NCI-H2107 (cell line): ENCODE results near the gene PANK1.

Experiments
- DNase-seq: peaks from one replicate; lab custom pipeline; 2025; lab: John Stamatoyannopoulos, UW

The PANK1 gene

DNA sequence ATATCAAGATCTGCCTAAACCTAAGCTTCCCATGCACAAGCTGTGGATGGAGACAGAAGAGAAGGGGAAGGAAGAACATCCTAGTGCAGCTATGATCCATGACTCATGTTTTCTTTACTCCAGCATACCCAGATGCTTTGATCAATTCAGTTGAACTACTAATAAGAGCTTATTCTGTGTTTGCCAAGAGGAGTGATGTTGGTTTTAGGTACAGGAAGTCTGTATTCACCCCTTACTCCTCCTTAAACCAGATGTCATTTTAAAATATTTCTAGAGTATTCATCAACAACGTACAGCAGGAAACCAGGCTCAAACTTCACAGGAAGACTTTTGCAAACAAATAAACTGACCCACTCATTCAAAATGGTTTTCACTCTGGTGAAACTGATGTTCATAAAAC lies 29.2 kb downstream of the PANK1 start:
- DNase-seq: no peak

DNA sequence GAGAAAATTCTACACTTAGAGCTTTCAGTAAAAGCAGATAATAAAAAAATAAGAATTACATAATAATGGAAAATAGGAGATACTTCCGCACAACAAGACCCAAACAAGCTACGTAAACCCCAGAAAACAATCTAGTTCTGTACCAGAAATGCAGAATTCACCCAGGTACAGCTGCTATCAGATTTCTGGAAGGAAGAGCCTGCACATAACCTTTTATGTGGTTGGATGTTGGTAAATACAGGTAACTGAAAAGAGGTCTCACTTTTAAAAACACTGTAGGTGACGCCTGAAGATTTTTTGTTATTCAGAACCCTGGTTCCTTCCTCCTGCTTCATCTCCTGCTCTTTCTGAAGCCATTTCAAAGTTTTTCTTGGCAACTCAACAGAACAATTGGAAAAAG lies 29.9 kb downstream of the PANK1 start:
- no peak for DNase-seq

DNA sequence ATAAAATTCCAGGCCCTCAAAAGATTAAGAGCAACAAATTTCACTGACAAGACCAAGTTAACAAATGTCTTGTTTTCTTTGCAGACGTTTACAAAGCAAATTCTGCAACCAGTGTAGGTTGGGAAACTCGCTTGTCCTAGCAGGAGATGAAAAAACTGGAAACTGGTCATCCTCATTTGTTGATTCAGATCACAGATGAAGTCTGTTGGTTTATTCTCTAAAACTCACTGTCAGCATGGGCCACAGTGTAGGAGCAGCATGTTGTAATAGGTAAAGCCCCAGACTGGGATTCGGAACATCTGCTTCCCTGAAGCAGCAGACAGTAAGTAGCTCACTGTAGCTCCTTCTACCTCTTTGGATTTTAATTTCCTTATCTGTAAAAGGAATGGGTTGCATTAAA lies 31.5 kb downstream of the PANK1 start:
- DNase-seq: no peak

- no peak for DNase-seq
These were observed 33.8 kb downstream of the PANK1 start for GRCh38 chr10:89611282-89611681.

- no peak for DNase-seq
These were observed 35.2 kb downstream of the PANK1 start for GRCh38 chr10:89609833-89610346.

GRCh38 chr10:89604200-89604599 lies 40.8 kb downstream of the PANK1 start:
- DNase-seq: no peak

GRCh38 chr10:89602919-89603318 lies 42.1 kb downstream of the PANK1 start:
- no peak for DNase-seq

- no peak for DNase-seq
These were observed 43.2 kb downstream of the PANK1 start for GRCh38 chr10:89601728-89602361.

DNA sequence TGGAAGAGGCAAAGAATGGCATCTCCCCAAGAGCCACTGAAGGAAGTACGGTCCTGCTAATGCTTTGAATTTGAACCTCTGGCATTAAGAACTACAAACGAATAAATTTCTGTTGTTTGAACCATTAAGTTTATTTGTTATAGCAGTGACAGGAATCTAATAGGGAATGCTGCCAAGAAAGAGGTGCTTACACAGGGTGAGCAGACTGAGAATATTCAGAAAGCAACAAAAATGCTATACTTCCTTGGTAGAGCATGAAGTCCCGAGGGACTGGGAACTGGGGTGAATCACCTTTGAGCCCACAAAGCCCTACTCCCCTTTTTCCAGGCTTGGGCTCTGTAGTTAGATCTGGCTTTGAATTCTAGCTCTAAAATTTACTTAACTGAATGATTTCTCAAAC lies 45.0 kb downstream of the PANK1 start:
- DNase-seq: no peak

GRCh38 chr10:89593043-89593442 lies 52.0 kb downstream of the PANK1 start:
- no peak for DNase-seq

DNA sequence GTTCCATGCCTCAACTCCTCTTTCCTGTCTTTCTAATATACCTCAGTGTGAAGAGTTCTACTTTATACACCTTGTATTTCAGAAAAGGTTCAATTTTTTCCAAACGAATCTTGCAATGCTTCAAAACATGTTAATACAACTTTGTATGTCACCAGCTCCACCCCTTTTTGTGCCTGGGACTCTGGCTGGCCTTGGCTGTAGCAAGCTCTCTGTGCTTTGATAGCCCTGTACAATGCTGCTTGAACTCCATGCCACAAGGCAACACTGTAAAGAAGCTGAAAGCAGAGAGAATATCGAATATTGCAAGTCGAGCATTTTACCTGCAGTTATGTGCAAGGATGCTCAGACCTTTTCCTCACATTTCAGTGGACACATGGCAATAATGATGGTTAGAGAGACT lies 52.5 kb downstream of the PANK1 start:
- no peak for DNase-seq

- no peak for DNase-seq
These were observed 53.2 kb downstream of the PANK1 start for GRCh38 chr10:89591796-89592271.

- no peak for DNase-seq
These were observed 53.8 kb downstream of the PANK1 start for GRCh38 chr10:89591111-89591795.

- no peak for DNase-seq
These were observed 54.7 kb downstream of the PANK1 start for GRCh38 chr10:89590326-89590725.

- DNase-seq: no peak
These were observed 55.8 kb downstream of the PANK1 start for GRCh38 chr10:89589101-89589720.

- DNase-seq: no peak
These were observed 56.4 kb downstream of the PANK1 start for GRCh38 chr10:89588671-89589070.

DNA sequence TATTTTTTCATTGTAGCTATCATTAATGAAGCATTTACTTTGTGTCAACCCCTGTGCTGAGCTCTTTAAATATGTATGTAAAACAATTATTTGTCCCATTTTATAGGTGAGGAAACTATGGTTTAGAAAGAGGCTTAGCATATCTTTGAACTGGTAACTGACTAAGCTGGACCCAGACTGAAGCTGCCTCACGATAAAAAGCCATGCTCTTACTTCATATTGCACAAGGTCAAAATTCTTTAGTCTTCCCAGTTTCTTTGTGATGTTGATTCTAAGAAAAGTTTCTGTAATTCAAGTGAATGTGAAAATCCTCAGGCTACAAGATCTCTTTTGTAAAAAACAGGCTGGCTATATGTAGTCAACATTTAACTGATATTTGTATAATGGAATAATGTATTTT lies 63.0 kb downstream of the PANK1 start:
- no peak for DNase-seq

DNA sequence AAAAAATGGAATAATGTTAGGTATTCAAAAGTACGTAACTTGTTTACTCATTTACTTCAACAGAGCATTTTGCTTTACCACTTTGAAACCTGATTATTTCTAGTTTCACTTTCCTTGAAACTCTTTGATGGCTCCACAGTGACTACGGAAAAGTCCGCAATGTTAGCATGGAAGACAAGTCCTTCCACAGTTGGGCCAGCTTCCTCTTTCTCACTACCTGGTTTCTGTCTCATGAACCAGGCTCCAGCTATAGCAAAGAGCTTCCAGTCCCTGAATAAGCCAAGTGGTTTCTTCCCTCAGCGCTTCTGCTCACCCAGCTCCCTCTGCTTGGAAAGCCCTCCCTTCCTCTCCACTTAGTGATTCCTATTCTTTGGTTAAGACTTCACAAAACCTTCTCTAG lies 64.8 kb downstream of the PANK1 start:
- no peak for DNase-seq

GRCh38 chr10:89576696-89577095 lies 68.3 kb downstream of the PANK1 start:
- no peak for DNase-seq

- DNase-seq: no peak
These were observed 69.0 kb downstream of the PANK1 start for GRCh38 chr10:89576022-89576421.

GRCh38 chr10:89575031-89575430 lies 70.0 kb downstream of the PANK1 start:
- DNase-seq: no peak

DNA sequence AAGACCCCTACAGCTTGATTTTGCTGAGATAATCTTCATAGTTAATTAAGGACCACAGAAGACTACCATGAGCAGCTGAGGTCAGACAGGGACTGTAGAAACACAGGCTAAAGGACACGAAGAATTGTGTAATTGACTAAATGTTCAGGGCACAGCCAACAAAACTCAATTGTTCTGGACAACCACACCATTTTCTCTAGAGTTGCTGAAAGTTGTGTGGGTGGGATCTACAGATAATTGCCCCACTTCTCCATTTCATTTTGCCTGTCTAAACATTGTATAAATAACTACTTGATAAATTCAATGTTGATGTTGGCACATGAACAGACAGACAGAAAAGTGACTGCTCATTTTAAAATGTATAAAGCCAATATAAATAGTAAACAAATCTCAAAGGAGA lies 70.7 kb downstream of the PANK1 start:
- DNase-seq: no peak

- DNase-seq: no peak
These were observed 77.3 kb downstream of the PANK1 start for GRCh38 chr10:89567576-89568245.
